ENCODE results near the gene NBPF26. TPM values are rescaled to one million over a fixed set of nuclear protein-coding genes. Genes with fewer than 3 reads are reported as not detected.
"Not testable (repeated sequence)": the region's sequence is repeated elsewhere in the genome, so short reads cannot be mapped to it uniquely, and the experiment has no call there.

NBPF26 gene
- total RNA-seq, 3 donors from 2014 or later: 10.0 to 26.7 (median 13.8) TPM

DNA sequence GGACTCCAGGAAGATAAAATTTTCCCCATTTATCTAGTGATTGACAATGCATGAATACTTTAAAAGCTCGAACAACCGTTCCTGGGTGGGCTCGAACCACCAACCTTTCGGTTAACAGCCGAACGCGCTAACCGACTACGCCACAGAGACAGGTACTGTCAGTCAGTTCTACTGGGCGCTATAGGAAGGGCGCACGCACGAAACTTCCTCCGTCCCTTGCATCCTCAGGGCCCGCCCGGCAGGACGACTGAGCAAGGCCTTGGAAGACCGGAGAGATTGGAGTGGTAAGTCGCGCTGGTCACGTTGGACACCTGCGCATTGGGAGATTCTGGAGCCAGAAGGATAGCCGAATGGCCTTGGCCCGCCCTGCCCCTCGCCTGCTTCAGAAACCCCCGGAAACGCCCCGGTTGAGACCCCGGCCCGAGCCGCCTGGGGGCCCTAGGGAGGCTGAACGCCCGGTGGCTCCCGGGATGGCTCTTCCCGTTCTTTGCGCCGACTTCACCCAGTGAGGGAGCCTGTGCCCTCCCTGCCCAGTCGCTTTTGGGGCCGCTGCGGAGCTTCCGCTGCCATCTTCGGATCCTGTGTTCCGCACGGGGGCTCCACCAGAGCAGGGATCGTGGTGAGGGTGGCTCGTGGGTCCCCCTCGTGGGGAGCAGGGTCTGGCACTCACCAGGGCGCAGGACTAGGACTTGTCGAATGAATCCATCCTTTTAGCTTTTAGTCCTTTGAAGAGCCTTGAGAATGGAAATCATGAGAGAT, 120.6 kb downstream of the NBPF26 start:
- DNase-seq: peak; percentile 60
- not testable (repeated sequence) for H3K9me3 Mint-ChIP-seq; H3K4me1 Mint-ChIP-seq (ENCODE audit: low read depth); H3K36me3 Mint-ChIP-seq (ENCODE audit: insufficient read depth); ATAC-seq; H3K27me3 Mint-ChIP-seq (ENCODE audit: low read depth)
- peak overlapping the region; percentile 89 for H3K4me3 Mint-ChIP-seq

DNA sequence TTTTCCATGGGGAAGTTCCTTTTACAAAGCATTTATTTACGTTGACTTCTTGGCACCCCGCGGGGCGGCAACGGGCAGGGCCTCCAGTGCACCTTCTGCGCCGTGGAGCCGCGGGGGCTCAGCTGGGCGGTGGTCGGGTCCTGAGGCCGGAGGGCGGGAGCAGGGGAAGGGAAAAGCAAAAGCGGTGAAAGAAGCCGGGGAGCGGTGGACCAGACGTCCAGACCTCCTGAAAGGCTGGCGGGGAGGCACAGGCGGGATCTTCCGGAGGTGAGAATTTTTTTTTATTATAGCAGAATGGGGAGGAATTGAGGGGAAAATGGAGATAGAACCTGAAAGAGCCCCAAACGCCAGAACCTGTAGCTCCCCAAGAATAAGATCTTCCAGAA, 121.2 kb downstream of the NBPF26 start:
- ATAC-seq; H3K27me3 Mint-ChIP-seq (ENCODE audit: low read depth); H3K4me1 Mint-ChIP-seq (ENCODE audit: low read depth); DNase-seq; H3K9me3 Mint-ChIP-seq; H3K36me3 Mint-ChIP-seq (ENCODE audit: insufficient read depth): not testable (repeated sequence)
- H3K4me3 Mint-ChIP-seq: peak overlapping the region; percentile 89

DNA sequence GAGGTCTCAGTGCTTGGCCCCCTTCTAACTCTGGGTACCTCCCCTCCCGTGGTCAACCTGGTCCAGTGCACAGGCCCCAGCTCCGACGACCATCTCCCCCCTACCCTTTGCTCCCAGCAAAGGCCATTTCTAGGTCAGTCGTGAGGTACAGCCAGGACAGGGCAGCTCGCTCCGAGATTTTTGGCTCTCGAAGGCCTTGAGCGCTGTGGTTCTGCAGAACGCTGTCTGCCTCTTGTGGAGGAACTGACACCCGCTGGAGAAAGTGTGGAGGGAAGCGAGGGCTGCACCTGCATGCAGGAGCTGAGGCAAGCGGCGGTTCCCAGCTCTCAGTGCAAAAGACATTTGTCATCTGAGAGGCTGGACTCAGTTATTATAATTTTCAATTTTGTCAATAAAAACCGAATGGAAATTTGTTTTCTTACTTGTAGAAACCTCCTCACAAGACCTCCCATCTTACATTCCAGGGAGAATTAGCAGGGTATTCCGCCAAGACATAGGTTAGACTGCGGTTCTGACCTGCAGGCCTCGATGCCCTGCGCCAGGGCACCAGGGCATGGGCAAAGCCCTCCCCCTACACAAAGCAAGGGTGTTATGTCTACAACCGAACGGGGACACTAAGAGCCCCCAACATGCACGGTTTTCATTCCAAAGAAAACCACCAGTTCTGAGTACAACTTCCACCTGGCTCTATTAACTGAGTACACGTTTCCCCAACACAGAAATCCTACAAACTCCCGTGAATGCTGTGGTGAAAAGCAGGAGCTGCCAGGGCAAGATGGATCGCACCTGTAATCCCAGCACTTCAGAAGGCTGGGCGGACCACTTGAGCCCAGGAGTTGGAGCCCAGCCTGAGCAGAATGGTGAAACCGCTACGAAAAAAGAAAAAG, 125.9 kb downstream of the NBPF26 start:
- Mint-ChIP-seq H3K4me3 (peak overlapping the region; percentile 84), H3K4me1 (ENCODE audit: low read depth) (peaks cover 15% of the 10 kb centered on the region)
- DNase-seq (peak; percentile 7), ATAC-seq (peak; percentile 21 to 38)
- not testable (repeated sequence) for H3K36me3 Mint-ChIP-seq (ENCODE audit: insufficient read depth); H3K9me3 Mint-ChIP-seq; H3K27me3 Mint-ChIP-seq (ENCODE audit: low read depth)

DNA sequence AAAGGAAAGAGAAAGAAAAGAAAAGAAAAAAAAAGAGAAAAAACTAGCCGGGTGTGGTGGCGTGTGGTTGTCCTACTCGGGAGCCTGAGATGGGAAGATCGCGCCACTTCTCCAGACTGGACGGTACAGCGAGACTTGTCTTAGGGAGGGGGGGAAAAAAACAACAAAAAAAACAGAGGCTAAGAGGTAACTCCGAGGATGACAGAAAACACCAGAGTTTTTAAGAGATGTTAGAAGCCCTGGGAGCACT, 126.5 kb downstream of the NBPF26 start:
- H3K27me3 Mint-ChIP-seq (ENCODE audit: low read depth); ATAC-seq; H3K9me3 Mint-ChIP-seq; H3K36me3 Mint-ChIP-seq (ENCODE audit: insufficient read depth); DNase-seq: not testable (repeated sequence)
- H3K4me3 Mint-ChIP-seq: peak overlapping the region; percentile 84
- peaks cover 21% of the 10 kb centered on the region for H3K4me1 Mint-ChIP-seq (ENCODE audit: low read depth)

DNA sequence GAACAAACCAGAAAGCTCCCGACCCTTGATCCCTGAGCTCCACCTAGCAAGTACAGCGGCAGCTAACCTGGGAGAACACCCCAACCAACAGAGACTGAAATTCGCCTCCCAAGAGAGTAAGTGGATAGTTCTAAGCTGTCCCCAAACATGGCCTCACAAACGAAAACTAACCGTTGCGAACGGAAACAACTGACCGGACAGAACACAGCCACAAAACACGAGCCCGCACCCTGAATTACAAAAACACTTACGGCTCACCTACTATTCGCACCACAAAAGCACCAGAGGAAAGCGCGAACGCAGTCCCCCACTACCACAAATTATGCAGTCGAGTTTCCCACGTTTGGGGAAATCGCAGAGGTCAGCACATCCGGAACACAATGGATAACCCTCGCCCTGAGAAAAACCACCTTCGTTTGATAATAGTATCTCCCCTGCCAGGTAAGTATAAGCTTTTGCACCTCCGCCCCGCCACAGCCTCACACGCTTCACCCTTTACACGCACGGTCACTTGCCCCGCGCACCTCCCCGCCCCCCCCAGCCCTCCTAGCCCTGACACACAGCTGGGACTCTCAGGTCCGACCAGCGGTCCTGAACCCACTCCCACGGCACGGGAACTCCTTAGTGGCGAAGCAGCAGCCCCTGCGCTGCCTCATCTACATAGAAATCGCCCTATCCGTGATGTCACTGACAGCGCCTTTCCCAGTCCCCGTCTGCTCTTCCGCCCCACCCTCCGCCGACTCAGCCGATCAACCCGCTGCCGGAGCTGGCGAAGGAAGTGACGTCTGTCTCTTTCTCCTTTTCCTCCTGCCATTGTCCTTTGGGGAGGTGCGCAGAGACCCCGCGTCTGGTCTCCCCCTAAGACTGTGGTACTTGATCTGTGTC, 127.0 kb downstream of the NBPF26 start:
- DNase-seq (peak; percentile 61), ATAC-seq (peak; percentile 82 to 88)
- not testable (repeated sequence) for H3K9me3 Mint-ChIP-seq; H3K36me3 Mint-ChIP-seq (ENCODE audit: insufficient read depth); H3K27me3 Mint-ChIP-seq (ENCODE audit: low read depth)
- Mint-ChIP-seq H3K4me3 (peak overlapping the region; percentile 84), H3K4me1 (ENCODE audit: low read depth) (peaks cover 24% of the 10 kb centered on the region)

DNA sequence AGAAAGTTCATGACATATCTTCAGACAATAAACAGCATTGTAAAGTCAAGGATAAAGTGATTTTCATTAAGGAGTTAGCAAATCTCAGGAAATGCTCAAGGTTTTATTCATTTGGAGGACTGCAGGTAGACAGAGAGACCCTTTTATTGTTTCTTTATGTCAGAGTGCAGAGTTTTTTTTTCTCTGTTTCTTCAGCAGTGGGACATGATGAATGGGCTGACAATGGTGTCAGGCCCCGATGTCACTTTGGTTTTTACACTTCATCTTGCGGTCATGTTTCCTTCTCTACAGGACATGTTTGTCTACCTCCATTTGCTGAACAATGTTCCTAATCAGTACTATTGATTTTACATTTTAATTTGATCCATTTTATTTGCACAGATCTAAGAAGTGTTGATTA, 134.4 kb downstream of the NBPF26 start:
- H3K4me1 Mint-ChIP-seq (ENCODE audit: low read depth): peaks cover 18% of the 10 kb centered on the region
- not testable (repeated sequence) for H3K9me3 Mint-ChIP-seq; H3K4me3 Mint-ChIP-seq; ATAC-seq; H3K36me3 Mint-ChIP-seq (ENCODE audit: insufficient read depth); H3K27me3 Mint-ChIP-seq (ENCODE audit: low read depth); DNase-seq

DNA sequence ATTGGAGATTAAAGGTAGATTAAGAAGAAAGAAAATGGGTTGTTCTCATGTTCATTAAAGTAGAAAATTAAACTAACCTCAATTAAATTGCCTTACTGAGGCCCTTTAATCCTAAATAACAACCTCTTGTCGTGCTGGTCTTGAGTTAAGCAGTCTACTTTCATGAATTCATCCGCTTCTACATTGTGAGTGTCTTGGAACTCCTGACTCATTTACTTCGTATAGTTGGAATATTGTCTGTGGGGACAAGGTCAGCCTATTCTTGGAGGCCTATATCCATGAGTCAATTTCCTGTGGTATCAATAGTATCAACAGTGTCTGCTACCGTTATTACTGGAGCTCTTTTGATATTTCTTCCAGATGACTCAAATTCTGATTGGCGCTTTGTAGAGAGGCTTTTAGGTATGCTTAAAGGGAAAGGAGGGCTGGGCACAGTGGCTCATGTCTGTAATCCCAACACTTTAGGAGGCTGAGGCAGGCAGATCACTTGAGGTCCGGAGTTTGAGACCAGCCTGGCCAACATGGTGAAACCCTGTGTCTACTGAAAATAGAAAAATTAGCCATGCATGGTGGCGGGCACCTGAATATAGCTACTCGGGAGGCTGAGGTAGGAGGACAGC, 136.0 kb downstream of the NBPF26 start:
- peaks cover 13% of the 10 kb centered on the region for H3K4me1 Mint-ChIP-seq (ENCODE audit: low read depth)
- not testable (repeated sequence) for H3K4me3 Mint-ChIP-seq; ATAC-seq; H3K27me3 Mint-ChIP-seq (ENCODE audit: low read depth); H3K36me3 Mint-ChIP-seq (ENCODE audit: insufficient read depth); DNase-seq; H3K9me3 Mint-ChIP-seq

DNA sequence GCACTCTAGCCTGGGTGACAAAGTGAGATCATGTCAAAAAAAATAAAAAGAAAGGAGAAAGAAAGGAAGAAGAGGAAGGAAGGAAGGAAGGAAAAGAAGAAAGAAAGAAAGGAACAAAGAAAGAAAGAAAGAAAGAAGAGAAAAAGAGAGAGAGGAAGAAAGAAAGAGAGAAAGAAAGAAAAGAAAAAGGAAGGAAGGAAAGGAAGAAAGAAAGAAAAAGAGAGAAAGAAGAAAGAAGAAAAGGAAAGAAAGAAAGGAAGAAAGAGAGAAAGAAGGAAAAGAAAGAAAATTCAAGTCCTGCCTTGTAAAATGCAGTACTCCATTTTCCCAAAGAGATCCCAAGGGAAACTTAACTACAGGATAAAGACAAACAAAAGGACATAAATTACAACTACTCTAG, 154.5 kb downstream of the NBPF26 start:
- not testable (repeated sequence) for H3K27me3 Mint-ChIP-seq (ENCODE audit: low read depth); H3K4me1 Mint-ChIP-seq (ENCODE audit: low read depth); H3K36me3 Mint-ChIP-seq (ENCODE audit: insufficient read depth); H3K4me3 Mint-ChIP-seq; ATAC-seq; H3K9me3 Mint-ChIP-seq; DNase-seq

DNA sequence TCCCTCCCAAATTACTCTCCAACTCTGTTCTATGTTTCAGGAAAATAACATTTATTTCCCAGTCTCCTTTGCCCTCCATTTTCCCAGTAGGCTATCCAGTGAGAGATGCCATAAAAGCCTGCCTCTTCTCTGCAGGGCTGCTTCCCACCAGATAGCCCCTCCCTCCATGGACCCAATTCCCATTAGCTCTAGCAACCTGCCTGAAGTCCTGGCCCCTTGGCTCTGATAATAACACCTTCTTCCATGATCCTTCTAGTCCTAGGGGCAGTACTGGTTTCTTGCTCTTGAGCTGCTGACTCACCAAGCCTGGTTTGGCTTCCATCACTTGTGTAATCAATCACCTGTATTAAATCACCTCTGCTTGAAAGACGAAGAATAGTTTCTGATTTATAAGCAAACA, 156.3 kb downstream of the NBPF26 start:
- not testable (repeated sequence) for H3K9me3 Mint-ChIP-seq; H3K36me3 Mint-ChIP-seq (ENCODE audit: insufficient read depth); H3K4me1 Mint-ChIP-seq (ENCODE audit: low read depth); H3K4me3 Mint-ChIP-seq; ATAC-seq; H3K27me3 Mint-ChIP-seq (ENCODE audit: low read depth); DNase-seq

DNA sequence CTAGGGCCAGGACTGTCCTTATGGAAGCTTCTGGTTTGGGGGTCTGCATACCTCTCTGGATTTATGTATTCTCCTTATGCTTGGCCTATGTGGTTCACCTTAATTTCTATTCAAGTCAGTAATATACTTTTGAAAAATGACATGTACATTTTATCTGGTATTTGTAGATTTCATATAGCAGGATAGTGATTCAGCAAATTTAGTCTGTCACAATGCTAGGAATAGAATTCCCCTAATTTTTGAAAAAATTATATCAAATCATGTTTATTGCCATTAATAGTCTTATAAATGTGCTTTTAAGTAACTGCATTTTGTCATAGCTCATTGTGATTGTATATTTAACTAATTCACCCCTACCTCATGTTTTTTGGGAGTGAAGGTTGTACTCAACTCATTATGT, 158.2 kb downstream of the NBPF26 start:
- DNase-seq; ATAC-seq; H3K36me3 Mint-ChIP-seq (ENCODE audit: insufficient read depth); H3K9me3 Mint-ChIP-seq; H3K27me3 Mint-ChIP-seq (ENCODE audit: low read depth); H3K4me3 Mint-ChIP-seq; H3K4me1 Mint-ChIP-seq (ENCODE audit: low read depth): not testable (repeated sequence)

Other genes with a start within 250 kb of the NBPF26 start
- not detected for gene PPIAL4A, start 165.8 kb downstream of the NBPF26 start, total RNA-seq